NOMO-1 treated with DMSO at 0.1 percent for 48 hours (cell line): ENCODE results near the gene KCNE1.

Source experiments
- DNase-seq: peaks from one replicate; lab custom pipeline; 2025; ENCODE audit not compliant: unreplicated experiment; lab: John Stamatoyannopoulos, UW

Gene KCNE1

GRCh38 chr21:34536311-34536710, 24.3 kb upstream of the KCNE1 start:
- DNase-seq: no peak

GRCh38 chr21:34535886-34536285, 23.9 kb upstream of the KCNE1 start:
- no peak for DNase-seq

- DNase-seq: no peak
These were observed 22.5 kb upstream of the KCNE1 start for GRCh38 chr21:34534522-34534921.

- DNase-seq: no peak
These were observed 21.9 kb upstream of the KCNE1 start for GRCh38 chr21:34533938-34534337.

GRCh38 chr21:34531399-34531798, 19.4 kb upstream of the KCNE1 start:
- no peak for DNase-seq

- DNase-seq: no peak
These were observed 18.3 kb upstream of the KCNE1 start for GRCh38 chr21:34530261-34530660.

- no peak for DNase-seq
These were observed 16.1 kb upstream of the KCNE1 start for GRCh38 chr21:34528131-34528561.

GRCh38 chr21:34526618-34527290, 14.7 kb upstream of the KCNE1 start:
- DNase-seq: no peak

GRCh38 chr21:34526241-34526617, 14.2 kb upstream of the KCNE1 start:
- no peak for DNase-seq

- no peak for DNase-seq
These were observed 12.9 kb upstream of the KCNE1 start for GRCh38 chr21:34524646-34525601.

- DNase-seq: no peak
These were observed 11.1 kb upstream of the KCNE1 start for GRCh38 chr21:34523019-34523555.

GRCh38 chr21:34522284-34522683, 10.3 kb upstream of the KCNE1 start:
- no peak for DNase-seq

- no peak for DNase-seq
These were observed 9.6 kb upstream of the KCNE1 start for GRCh38 chr21:34521561-34521960.

GRCh38 chr21:34520764-34521508, 8.9 kb upstream of the KCNE1 start:
- DNase-seq: peak; percentile 55

GRCh38 chr21:34520281-34520680, 8.3 kb upstream of the KCNE1 start:
- DNase-seq: no peak

GRCh38 chr21:34519694-34520093, 7.7 kb upstream of the KCNE1 start:
- no peak for DNase-seq

- DNase-seq: no peak
These were observed 7.0 kb upstream of the KCNE1 start for GRCh38 chr21:34519016-34519415.

GRCh38 chr21:34518301-34518700, 6.3 kb upstream of the KCNE1 start:
- no peak for DNase-seq

- peak; percentile 89 for DNase-seq
These were observed 5.7 kb upstream of the KCNE1 start for GRCh38 chr21:34517491-34518245.

- no peak for DNase-seq
These were observed 5.0 kb upstream of the KCNE1 start for GRCh38 chr21:34517039-34517438.
